SK-N-SH treated with all-trans-retinoic acid at 6 μM for 48 hours (cell line): ENCODE data around the gene CAMK2A.

Experiments
- ARNTL ChIP-seq: fragments of 450-650 bp; formaldehyde crosslinking; IDR thresholded peaks from 2 replicates; pipeline ENCODE4 v1.5.0; 2020; ENCODE audit warnings: low read depth, mild to moderate bottlenecking, moderate library complexity, borderline replicate concordance
- CSDC2 ChIP-seq: fragments of 250-450 bp; sonication (Bioruptor Pico); IDR thresholded peaks from 2 replicates; pipeline ENCODE4 v1.5.0; 2020; ENCODE audit warnings: mild to moderate bottlenecking, moderate library complexity
- ESRRG ChIP-seq: fragments of 250-450 bp; sonication (Bioruptor Pico); IDR thresholded peaks from 2 replicates; pipeline ENCODE4 v1.6.1; 2021; ENCODE audit warnings: mild to moderate bottlenecking
- GLIS3 ChIP-seq: fragments of 250-450 bp; sonication (Bioruptor Pico); IDR thresholded peaks from 2 replicates; pipeline ENCODE4 v1.5.0; 2020; ENCODE audit warnings: mild to moderate bottlenecking, moderate library complexity
- ISL1 ChIP-seq: fragments of 250-450 bp; sonication (Bioruptor Pico); IDR thresholded peaks from 2 replicates; pipeline ENCODE4 v2.1.2; 2022; ENCODE audit warnings: mild to moderate bottlenecking, moderate library complexity
- RARB ChIP-seq: fragments of 250-450 bp; sonication (Bioruptor Pico); IDR thresholded peaks from 2 replicates; pipeline ENCODE4 v1.8.0; 2021; ENCODE audit warnings: mild to moderate bottlenecking, moderate library complexity
- ZFP30 ChIP-seq: fragments of 450-650 bp; formaldehyde crosslinking; IDR thresholded peaks from 2 replicates; pipeline ENCODE4 v1.5.0; 2022; ENCODE audit warnings: mild to moderate bottlenecking, moderate library complexity
- ZNF565 ChIP-seq: fragments of 450-650 bp; formaldehyde crosslinking; conservative IDR thresholded peaks from 2 replicates; pipeline ENCODE4 v1.5.0; 2020; ENCODE audit warnings: low read depth, mild to moderate bottlenecking, moderate library complexity
- TF ChIP-seq, protein P1 (sequence below): fragments of 250-450 bp; sonication (Bioruptor Pico); IDR thresholded peaks from 2 replicates; pipeline ENCODE4 v1.8.0; 2020; ENCODE audit warnings: mild to moderate bottlenecking, moderate library complexity, borderline replicate concordance
- TF ChIP-seq, protein P2 (sequence below): fragments of 250-450 bp; sonication (Bioruptor Pico); IDR thresholded peaks from 2 replicates; pipeline ENCODE4 v1.5.1; 2021; ENCODE audit warnings: mild to moderate bottlenecking, moderate library complexity

DNA sequence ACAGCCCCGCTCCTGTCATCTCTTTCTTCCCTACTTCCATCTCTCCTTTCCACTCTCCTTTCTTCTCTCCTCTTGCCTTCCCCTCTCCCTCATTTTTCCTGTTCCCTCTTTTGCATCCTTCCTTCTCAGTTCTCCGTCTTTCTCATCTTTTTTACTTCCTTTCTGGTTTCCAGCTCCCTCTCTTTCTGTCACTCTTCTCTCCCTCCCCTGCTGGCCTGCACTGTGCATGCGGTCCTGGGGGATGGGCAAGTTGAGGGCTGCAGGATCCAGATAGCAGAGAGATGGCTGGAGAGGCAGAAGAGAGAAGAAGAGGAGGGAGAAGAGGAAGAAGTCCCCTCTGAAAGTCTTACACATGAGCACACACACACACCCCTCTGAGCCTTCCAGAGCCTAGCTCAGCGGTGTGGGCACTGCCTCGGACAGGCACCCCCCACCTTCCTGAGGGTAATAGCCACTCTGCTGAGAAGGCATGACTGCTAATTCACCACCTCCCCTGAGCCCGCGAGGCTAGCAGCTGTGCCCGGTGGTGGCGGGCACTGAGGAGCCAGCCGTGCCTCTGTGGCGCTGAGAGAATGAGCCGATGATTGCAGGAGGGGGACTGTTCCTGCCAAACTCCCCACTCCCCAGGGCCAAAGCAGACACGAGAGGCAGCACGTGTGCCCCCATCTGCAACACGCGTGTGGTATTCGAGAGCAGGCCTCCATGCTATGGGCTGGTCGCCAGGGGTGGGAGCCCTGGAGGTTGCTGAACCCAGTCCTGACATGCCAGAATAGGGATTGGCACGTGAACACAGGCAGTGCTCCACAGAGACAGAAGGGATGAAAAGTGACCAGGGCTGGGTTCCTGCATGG is 3.7 kb upstream of the CAMK2A start:
- no peak for TF ChIP-seq ZNF565 (CRISPR knock-in tag)
- TF ChIP-seq RARB (CRISPR knock-in tag): no peak
- TF ChIP-seq, protein P1, sequence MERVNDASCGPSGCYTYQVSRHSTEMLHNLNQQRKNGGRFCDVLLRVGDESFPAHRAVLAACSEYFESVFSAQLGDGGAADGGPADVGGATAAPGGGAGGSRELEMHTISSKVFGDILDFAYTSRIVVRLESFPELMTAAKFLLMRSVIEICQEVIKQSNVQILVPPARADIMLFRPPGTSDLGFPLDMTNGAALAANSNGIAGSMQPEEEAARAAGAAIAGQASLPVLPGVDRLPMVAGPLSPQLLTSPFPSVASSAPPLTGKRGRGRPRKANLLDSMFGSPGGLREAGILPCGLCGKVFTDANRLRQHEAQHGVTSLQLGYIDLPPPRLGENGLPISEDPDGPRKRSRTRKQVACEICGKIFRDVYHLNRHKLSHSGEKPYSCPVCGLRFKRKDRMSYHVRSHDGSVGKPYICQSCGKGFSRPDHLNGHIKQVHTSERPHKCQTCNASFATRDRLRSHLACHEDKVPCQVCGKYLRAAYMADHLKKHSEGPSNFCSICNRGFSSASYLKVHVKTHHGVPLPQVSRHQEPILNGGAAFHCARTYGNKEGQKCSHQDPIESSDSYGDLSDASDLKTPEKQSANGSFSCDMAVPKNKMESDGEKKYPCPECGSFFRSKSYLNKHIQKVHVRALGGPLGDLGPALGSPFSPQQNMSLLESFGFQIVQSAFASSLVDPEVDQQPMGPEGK (CRISPR knock-in tag): no peak
- TF ChIP-seq, protein P2, sequence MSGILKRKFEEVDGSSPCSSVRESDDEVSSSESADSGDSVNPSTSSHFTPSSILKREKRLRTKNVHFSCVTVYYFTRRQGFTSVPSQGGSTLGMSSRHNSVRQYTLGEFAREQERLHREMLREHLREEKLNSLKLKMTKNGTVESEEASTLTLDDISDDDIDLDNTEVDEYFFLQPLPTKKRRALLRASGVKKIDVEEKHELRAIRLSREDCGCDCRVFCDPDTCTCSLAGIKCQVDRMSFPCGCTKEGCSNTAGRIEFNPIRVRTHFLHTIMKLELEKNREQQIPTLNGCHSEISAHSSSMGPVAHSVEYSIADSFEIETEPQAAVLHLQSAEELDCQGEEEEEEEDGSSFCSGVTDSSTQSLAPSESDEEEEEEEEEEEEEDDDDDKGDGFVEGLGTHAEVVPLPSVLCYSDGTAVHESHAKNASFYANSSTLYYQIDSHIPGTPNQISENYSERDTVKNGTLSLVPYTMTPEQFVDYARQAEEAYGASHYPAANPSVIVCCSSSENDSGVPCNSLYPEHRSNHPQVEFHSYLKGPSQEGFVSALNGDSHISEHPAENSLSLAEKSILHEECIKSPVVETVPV (CRISPR knock-in tag): no peak
- no peak for TF ChIP-seq CSDC2 (CRISPR knock-in tag)
- TF ChIP-seq ESRRG (CRISPR knock-in tag): no peak
- no peak for TF ChIP-seq ISL1
- TF ChIP-seq GLIS3 (CRISPR knock-in tag): no peak
- no peak for TF ChIP-seq ARNTL (CRISPR knock-in tag)
- no peak for TF ChIP-seq ZFP30 (CRISPR knock-in tag)
